IMR-90 (cell line): ENCODE measurements around the gene ZNF358.

Source experiments
- CHD1 ChIP-seq: IDR thresholded peaks from 2 replicates; pipeline ENCODE4 v1.6.1; 2012; ENCODE audit warnings: low read depth, low read length, improper control_type of control experiment
- FOS ChIP-seq: fragments of 150-350 bp; IDR thresholded peaks from 2 replicates; pipeline ENCODE4 v1.6.1; 2016; ENCODE audit warnings: low read depth, low read length
- MAFK ChIP-seq: IDR thresholded peaks from 2 replicates; pipeline ENCODE4 v1.6.1; 2012; ENCODE audit warnings: low read depth, low read length, improper control_type of control experiment
- MXI1 ChIP-seq: IDR thresholded peaks from 2 replicates; pipeline ENCODE4 v1.6.1; 2012; ENCODE audit warnings: low read depth, mild to moderate bottlenecking, low read length, moderate library complexity, borderline replicate concordance
- POLR2A ChIP-seq: IDR thresholded peaks from 2 replicates; pipeline ENCODE4 v1.6.1; 2012; ENCODE audit warnings: mild to moderate bottlenecking, low read depth, low read length
- RAD21 ChIP-seq: IDR thresholded peaks from 2 replicates; pipeline ENCODE4 v1.6.1; 2012; ENCODE audit warnings: low read length, improper control_type of control experiment
- RFX5 ChIP-seq: IDR thresholded peaks from 2 replicates; pipeline ENCODE4 v1.8.0; 2012; ENCODE audit warnings: low read depth, mild to moderate bottlenecking, low read length, moderate library complexity
- SMC3 ChIP-seq: fragments of 150-350 bp; IDR thresholded peaks from 2 replicates; pipeline ENCODE4 v1.6.1; 2016; ENCODE audit warnings: low read depth, mild to moderate bottlenecking, antibody characterized with exemption, low read length, moderate library complexity
- TF ChIP-seq, protein P1 (sequence below): conservative IDR thresholded peaks from 2 replicates; pipeline ENCODE4 v1.5.1; 2012; ENCODE audit warnings: mild to moderate bottlenecking, low read depth, low read length, improper control_type of control experiment
- TF ChIP-seq, protein P2 (sequence below): fragments of 150-350 bp; IDR thresholded peaks from 2 replicates; pipeline ENCODE4 v1.6.1; 2016; ENCODE audit warnings: low read depth, mild to moderate bottlenecking, low read length, moderate library complexity, borderline replicate concordance

- TF ChIP-seq POLR2A (no peak), CHD1 (no peak), MXI1 (no peak), MAFK (no peak), RFX5 (no peak), SMC3 (no peak), FOS (no peak), RAD21 (no peak)
- TF ChIP-seq, protein P1, sequence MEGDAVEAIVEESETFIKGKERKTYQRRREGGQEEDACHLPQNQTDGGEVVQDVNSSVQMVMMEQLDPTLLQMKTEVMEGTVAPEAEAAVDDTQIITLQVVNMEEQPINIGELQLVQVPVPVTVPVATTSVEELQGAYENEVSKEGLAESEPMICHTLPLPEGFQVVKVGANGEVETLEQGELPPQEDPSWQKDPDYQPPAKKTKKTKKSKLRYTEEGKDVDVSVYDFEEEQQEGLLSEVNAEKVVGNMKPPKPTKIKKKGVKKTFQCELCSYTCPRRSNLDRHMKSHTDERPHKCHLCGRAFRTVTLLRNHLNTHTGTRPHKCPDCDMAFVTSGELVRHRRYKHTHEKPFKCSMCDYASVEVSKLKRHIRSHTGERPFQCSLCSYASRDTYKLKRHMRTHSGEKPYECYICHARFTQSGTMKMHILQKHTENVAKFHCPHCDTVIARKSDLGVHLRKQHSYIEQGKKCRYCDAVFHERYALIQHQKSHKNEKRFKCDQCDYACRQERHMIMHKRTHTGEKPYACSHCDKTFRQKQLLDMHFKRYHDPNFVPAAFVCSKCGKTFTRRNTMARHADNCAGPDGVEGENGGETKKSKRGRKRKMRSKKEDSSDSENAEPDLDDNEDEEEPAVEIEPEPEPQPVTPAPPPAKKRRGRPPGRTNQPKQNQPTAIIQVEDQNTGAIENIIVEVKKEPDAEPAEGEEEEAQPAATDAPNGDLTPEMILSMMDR, result no peak
- TF ChIP-seq, protein P2, sequence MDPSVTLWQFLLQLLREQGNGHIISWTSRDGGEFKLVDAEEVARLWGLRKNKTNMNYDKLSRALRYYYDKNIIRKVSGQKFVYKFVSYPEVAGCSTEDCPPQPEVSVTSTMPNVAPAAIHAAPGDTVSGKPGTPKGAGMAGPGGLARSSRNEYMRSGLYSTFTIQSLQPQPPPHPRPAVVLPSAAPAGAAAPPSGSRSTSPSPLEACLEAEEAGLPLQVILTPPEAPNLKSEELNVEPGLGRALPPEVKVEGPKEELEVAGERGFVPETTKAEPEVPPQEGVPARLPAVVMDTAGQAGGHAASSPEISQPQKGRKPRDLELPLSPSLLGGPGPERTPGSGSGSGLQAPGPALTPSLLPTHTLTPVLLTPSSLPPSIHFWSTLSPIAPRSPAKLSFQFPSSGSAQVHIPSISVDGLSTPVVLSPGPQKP, result no peak
Measured at GRCh38 chr19:7478843-7479227, 37.1 kb upstream of the ZNF358 start.
